ENCODE data around the gene VDR.

Gene VDR

DNA sequence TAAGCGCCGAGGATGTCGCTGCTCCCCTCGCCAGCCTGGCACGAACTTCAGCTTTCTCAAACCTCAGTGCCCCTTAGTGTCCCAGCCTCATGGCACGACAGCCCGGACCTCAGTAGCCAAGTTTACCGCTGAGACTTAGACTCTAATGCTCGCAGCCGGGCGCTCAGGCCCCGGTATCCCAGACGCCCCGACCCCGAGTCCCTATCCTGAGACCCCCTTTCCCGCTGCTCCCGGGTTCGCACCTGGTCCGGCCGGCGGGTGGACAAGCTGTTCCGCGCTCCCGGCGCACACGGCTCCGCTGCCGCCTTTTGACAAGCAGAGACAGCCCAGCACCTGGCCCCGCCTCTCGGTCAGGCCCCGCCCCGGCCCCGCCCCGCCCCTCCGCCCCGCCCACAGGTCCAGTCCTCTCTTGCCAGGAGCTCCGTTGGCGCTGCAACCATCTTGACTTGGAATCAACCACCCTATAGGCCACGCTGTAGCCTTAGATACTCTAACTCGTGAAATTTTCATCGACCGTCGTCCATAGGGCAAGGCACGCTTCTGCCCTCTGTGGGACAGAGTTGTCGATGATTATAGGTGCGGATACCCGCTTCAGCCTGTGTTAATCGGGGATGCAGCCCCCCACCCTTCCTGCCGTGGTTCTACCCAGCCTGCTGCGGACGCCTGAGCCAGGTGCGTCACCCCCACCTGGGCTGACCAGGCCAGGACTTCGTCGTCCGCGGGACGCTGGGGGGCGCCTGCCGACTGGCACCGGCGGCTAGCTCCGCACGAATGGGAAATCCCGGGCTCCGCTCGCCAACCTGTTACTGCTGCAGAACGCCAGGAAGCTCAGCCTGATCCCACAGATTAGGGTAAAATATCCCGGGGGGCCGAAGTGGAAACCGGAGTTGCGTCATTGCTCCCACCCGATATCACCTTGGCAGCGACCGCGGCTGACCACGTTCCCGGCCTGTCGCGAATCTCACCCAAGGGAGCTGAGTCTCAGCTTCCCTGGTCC, at the start of gene VDR:
TSS of gene VDR (minus strand) at position 282 of the 997 bp plus-strand sequence. CDS start 25,881 bp downstream, outside the sequence.
- DNase-seq = peak; percentile 80

DNA sequence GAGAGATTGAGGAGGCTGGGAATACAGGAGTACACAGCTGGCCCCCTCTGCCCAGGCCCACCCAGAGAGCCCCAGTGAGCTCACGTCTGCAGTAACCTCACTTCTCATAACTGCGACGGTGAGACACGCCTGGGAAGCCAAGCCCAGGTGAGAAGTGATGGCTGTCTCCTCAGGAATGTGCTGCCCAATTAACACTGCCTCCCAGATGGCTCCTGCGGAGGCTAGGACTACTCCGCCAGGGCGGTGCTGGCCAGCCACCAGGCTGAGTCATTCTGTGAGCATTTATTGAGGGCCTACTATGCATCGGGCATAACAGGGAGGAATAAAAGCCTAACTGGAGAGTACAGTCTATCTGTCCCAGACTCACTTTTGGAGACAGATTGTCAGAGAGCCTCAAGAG, 49.3 kb upstream of the VDR start:
- DNase-seq = no peak

DNA sequence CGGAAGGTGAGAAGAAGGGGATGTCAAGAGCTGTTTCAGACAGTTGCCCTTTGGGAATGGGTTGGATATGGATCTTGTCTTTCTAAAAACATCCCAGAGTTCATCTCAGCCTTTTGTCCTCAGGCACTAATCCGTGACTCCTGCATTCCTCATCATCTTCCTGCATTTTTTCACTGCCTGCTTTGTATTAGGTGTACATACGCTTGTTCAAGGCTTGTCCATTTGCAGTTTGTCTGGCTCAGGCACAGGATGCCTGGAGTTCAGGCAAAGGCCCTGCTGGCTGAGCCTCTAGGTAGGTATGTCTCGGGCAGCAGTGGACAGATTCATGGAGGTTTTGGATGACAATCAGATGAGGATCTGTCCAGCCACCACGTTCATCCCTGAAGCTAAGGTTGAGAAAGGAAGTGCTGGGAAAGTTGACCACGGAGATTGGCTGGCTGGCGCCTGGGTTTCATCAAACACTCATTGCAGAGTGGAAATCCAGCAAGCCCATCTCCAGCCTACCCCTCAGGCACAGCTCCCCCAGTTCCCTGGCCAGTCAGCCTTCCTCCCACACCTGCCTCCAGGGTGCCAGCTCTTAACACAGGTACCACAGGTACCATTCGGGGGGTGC, 46.2 kb upstream of the VDR start:
- no peak for DNase-seq

DNA sequence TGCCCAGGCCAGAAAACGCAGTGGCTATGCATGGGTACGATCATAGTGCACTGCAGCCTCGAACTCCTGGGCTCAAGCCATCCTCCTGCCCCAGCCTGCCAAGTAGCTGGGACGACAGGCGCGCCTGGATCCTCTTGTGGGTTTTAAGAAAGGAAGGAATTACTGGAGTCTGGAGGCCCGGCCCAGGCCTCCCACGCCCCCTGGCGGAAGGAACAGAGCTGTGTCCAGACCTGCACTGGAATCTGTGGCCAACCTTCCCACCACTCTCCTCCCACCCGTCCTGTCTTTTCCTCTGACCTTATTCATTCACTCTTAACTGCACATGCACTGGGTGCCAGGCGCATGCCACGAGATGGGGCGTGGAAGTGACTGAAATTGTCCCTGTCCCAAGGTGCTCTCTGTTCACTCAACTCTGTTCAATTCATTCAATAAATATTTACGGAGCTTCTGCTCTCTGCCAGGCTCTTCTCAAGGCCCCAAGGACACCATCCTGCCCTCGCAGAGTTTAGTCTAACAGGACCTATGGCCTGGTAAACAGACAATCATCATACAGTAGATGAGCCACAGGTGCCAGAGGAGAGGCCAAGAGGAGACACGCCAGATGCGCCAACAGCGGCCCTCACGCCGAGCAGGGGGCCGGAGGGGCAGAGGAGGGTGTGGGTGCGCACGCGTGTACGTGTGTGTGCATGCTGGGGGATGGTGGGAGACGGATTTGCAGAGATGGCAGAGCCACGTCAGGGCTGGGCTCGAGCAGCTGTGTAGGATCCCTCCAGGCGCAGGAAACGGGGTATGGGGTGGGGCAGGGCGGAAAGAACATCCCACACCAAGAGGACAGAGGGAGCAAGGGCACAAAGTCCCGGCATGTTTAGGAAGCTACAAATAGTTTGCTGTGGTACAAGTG, 44.9 kb upstream of the VDR start:
- peak; percentile 43 for DNase-seq

DNA sequence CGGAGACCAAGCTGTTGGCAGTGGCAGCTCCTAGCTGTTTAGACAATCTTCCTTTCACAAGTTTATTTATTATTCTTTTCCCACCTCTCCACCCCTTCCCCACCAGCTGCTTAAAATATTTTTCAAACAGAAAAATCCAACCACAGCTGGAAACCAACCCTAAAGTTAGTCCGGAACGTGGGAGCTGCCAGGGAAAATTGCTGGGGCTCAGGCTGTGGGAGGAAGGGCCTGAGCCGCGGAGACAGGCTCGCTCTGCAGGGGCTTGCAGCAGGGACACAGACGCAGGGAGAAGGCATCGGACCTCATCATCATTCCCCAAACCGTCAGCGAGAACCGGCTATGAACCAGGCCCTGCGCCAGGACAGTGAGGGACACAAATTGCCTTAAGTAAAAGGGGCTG, 42.5 kb upstream of the VDR start:
- DNase-seq = no peak

DNA sequence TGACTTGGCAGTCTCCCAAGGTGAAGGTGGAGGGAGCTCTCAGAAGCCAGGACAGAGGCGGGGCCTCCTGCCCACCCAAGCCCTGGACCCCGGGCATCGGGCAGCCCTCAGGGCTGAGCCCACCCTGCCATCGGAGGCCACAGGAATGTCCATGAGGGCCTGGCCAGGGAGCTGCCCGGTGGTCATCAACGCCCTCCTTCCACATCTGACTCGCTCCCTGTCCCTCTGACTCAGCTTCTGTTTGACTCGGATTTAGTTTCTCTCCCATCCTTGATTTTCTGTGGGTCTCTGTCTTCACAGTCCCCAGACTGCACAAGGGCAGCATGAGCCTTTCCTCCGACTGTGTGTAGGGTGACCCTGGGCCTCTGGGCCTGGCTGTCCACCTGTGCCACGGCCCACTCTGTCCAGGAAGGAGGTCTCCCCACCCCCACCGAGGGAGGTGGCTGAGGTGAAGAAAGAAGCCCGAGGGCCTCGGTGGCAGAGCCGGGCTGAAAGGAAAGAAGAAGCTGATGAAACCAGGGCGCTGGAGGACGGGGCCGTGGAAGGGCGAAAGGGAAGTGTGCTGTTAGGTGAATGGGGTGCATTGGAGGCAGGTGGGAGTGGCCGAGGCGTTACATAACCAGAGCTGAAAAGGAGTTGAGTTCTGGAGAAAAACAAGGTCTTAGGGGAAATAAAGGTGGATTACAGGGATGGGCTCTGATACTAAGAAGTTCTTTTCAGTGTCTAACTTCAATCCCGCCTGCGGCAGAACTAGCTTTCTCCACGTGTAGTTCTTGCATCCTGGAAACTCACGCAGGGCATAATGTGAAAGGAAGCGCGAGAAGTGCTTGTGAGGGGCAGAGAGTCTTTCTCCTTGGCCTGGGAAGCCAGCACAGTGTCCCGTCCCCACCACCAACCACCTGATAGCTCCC, 41.9 kb upstream of the VDR start:
- no peak for DNase-seq

DNA sequence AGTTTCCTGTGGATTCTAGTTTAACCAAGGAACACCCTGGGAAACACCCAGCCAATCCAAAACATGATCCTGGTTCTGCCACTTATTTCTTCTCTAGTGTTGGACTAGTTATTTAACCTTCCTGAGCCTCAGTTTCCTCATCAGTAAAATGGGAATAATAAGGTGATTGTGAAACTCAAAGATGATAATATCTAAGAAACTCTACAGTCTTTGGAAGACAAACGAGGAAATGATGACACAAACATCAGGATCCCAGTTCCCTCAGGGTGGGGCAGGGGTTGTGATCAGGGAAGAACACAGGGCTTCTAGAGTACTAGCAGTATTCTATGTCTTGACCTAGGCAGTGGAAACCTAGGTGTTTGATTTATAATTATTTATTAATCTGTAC, 40.5 kb upstream of the VDR start:
- DNase-seq = no peak

DNA sequence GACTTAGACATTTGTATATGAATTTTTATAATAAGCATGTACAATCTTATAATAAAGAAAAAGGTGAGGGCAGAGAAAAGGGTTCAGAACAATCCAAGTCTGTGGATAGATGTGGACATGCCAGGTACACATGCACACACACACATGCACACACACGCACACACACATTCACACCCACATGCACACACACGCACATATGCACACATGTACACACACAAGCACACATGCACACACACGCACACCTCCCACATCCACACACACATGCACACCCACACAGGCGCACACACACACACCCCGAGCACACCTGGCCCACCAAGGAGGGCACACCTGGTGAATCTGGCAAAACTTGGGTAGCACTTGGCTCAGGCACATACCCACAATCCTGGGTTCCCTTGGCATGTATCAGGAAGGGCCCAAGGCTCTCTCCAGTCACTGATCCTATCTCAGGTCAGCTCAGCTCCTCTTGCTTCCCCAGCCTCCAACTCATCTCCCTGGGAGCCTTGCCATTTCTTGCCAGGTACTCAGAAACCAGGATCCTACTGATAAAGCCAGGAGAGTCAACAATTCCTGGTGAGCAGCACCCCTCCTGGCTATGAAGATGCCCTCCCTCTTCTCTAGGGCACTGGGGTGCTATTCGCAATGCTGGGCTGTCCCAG, 40.0 kb upstream of the VDR start:
- no peak for DNase-seq

DNA sequence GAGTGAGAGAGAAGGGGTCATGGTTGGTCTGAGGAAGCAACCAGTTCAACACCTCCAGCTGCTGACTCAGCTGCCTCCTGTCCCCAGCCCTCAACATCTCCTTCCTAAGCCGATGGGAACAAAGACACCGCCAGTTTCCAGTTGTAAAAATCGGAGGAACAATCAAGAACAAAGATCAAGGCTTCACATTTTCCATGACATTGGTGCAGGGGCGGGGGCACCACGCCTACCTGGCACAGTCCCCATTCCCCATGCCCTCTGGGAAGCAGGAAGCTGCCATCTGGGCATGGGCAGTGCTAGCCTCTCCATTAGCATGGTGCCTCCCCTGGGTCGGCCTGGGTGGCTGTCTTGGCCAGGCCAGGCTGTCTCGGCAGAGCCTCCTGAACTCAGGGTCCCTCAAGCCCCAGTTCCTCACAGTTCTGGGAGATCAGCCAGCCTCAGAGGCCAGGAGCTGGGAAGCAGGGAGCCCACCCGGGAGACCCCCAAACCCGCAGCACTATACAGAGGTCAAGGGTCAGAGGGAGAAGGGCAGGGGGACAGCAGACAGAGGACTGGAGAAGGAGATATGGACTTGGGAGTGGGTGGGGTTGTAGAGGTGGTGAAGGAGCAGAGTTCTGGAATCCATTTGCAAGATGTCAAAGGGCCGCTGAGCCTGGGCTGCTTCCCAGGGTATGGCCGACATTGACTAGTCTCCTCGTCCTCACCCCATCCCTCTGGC, 39.0 kb upstream of the VDR start:
- DNase-seq = no peak

DNA sequence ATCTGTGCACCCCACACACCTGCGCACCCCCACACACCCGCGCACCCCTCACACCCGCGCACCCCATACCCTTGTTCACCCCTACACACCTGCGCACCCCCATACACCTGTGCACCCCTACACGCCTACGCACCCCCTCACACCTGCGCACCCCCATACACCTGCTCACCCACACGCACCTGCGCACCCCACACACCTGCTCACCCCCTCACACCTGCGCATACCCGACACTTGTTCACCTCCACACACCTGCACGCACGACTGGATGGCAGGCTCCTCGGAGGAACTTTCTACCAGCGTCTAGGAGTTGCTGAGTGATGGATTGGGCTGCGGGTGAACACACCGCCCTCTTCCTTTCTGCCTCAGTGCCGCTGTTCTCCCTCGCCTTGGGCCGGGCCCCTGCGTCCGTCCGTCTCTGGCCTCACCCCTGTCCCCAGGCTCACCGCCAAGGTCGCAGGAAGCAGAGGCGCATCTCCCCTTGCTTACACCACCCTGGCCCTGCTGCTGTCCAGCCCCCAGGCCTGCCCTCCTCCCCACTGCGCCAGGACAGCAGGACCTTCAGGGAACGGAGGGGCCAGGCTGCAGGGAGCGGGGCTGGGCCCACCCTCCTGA, 37.9 kb upstream of the VDR start:
- DNase-seq = no peak

DNA sequence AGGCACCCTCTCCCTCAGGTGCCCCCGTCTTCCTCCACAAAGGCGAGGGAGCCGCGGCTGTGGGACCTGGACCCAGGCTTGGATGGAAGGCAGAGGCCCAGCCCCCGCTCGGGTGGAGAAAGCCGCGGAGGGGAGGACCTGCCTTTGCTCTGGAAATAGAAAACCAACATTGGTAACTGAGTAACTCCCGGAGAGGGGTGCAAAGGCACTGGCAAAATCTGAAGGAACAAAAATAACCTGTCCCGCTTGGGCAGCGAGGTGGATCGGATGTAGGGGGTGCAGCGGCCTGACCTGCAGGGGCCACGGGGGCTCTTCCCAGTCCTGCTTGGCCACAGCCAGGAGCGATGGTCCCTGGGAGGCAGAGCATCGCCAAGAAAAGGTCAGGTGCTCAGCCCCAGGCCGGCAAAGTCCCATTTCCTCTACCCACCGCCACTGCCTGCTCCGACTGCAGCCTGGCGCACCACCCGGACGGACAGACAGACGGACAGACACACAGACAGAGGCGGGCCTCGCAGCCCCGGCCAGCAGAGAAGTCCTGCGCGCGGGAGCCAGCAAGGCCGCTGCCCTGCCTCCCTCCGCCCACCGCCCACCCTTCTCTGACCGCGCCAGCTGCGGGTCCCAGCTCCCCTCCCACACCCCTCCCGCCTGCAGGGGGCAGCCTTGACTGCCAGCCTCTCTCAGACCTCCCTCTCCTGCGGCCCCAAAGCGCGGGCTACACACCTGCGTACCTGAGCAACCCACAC, 37.2 kb upstream of the VDR start:
- DNase-seq = peak; percentile 25

DNA sequence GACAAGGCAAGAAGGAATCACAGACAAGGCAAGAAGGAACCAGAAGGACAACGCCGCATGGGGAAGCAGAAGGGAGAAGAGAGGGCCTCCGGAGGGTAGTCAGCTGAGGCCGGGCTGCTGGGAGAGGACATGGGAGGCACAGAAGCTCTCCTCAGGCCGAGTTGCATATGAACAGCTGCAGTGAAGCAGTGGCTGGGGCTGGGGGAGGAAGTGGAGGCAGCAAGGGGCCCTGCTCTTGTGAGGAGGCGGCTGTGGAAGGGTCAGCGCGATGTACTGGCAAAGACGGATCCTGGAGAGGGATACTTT, 36.6 kb upstream of the VDR start:
- no peak for DNase-seq

DNA sequence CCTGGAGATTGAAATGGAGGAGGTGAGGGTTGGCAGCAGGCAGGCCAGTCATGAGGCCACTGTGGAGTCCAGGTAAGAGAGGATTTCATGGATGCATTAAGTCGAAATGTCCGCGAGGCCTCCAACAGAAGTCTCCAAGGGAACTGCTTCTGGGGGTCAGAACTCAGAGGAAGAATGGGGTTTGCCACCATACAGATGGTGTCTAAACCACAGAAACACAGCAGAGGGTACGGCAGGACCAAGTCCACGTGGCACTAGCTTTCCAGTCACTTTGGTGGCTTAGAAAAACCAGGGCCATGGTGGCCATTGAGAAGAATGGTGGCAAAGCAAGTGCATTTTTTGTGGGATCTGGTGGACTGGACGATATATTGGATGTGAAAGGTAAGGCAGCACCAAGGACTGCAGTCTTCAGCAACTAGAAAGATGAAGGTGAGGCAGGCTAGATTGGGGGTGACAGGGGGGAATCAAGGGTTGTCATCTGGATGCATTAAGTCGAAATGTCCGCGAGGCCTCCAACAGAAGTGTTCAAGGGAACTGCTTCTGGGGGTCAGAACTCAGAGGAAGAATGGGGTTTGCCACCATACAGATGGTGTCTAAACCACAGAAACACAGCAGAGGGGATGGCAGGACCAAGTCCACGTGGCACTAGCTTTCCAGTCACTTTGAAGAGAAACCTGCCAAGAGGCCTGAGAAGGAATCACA, 36.1 kb upstream of the VDR start:
- DNase-seq = no peak

DNA sequence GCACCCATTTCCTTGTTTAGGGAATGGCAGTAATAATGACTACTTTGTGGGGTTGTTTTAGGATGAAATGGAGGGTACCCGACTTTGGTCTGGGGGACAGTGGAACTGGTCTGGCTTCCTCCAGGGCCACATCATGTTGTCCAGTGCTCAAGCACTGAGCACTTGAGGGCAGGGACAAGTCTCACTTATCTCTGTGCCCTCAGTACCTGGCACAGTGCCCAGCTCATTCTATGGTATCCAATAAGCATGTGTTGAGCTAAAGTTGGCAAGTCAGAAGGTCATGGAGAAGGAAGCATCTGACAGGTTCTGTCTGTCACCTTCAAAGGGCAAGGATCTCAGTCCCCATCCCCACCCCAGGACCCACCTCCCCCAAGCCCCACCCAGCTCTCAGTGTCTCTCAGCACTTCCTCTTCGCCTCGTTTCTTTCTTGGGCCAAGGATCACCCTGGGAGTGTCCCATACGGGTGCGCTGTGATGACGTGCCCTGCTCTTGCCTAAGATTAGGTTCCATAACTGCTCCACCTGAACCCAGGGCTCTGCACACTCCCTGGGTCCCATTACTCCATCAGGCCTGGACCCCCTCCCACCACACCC, 34.3 kb upstream of the VDR start:
- no peak for DNase-seq

DNA sequence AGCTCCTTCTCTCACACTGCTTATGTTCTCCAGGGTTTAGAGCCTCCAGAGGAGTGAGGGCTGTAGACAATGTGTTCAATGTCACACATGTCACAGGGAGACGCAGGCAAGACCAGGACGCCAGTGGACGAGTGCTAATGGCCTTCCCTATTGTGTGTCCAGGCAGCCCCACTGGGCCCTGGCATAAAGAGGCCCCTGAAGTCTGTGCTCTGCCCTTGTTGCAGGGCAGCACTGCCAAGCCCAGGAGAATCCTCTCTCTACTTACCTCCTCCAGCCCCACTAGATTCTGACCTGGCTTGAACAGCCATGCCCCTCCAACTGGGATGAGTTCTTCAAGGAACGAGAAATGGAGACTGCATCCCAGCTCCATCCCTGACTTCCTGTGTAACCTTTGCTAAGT, 33.8 kb upstream of the VDR start:
- DNase-seq = no peak

DNA sequence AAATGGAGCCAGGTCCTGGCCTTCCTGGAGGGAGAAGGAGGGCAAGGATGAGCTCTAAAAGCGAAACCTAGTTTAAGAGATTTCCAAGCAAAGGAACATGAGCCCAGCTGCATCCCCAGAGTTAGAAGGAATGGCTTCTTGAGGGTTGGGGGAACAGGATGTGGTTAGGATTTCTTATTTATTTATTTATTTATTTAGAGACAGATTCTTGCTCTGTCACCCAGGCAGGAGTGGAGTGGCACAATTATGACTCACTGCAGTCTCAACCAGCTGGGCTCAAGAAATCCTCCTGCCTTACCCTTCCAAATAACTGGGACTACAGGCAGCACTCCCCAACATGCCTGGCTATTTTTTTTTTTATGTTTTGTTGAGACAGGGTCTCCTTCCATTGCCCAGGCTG, 33.3 kb upstream of the VDR start:
- DNase-seq = no peak

DNA sequence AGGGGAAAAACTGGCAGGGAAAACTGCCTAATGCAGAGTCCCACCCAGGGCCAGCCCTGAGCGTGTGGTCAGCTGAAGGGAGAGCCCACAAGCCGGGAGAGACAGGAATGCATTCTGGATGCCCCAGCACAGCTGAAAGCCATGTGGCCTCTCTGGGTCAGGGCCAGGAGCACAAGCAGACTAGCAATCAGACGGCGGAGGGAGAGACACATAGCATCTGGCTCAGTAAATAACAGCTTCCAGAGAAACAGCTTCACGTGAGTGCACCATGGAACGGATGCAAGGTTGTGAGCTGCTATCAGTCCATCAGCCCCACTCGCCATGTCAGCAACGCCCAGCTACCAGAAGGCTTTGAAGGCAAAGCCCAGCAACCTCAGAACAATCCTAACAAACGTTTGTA, 30.4 kb upstream of the VDR start:
- DNase-seq = no peak

DNA sequence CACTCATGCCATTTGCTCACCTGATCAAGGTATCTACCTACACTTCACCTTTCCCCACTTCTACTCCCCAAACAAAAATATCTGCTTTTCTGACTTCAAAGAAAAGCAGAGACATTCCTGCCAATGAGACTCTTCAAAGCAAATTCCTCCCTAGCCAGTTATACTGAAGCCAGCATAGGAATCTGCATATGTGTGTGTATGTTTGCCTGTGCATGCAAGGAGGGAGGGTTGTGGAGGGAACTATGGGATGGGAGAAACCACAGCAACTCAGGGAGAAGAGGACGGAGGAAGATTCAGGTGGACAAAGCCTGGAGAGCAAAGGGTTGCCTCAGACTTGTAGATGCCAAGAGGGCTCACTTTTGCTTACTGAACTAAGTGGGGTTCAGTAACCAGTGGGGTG, 26.4 kb upstream of the VDR start:
- no peak for DNase-seq

DNA sequence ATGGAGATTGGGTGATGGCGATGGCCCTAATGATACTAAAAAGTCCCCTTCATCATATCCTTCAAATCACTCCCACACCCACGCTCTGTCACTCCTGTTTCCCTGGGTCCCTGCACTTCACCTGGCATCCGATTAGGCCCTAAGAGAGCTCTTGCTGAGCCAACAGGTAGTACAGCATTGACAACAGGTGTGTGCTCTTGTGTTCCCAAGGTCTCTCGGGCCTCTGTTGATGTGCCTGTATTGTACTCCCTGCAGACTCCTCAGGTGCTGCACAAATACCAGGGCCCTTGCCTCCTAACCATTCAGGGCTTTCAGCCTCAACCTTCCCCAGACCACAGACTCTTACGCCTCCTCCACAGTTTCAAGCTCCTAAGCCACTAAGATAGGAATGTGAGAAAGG, 25.8 kb upstream of the VDR start:
- DNase-seq = no peak
